Mesendoderm (in vitro differentiated cells): ENCODE results near the gene DNASE1L3.

Source experiments
- DNase-seq: peaks from one replicate; pipeline ENCODE4 v3.0.0; 2013
- H2AK5ac ChIP-seq: 2 replicates; pipeline ENCODE4 v1.6.1; 2013; ENCODE audit warnings: low read length, inconsistent platforms
- H2BK120ac ChIP-seq: 2 replicates; pipeline ENCODE4 v1.6.1; 2013; ENCODE audit warnings: low read depth, mild to moderate bottlenecking, low read length, moderate library complexity, mixed read lengths
- H2BK15ac ChIP-seq: replicated peaks from 2 replicates; pipeline ENCODE4 v1.6.1; 2013; ENCODE audit warnings: low read depth, mild to moderate bottlenecking, moderate library complexity
- H2BK5ac ChIP-seq: 2 replicates; pipeline ENCODE4 v1.6.1; 2013; ENCODE audit warnings: low read length, inconsistent platforms
- H3K18ac ChIP-seq: 2 replicates; pipeline ENCODE4 v1.6.1; 2013; ENCODE audit warnings: mild to moderate bottlenecking, low read length, mixed read lengths
- H3K23ac ChIP-seq: one replicate; pipeline ENCODE4 v1.6.1; 2013; ENCODE audit warnings: low read length
- H3K27ac ChIP-seq: 2 replicates; pipeline ENCODE4 v1.5.1; 2013; ENCODE audit warnings: low read depth, mild to moderate bottlenecking, inconsistent platforms, low read length, moderate library complexity
- H3K27me3 ChIP-seq: 2 replicates; pipeline ENCODE4 v1.6.1; 2013; ENCODE audit warnings: low read length, control low read depth, mild to moderate bottlenecking, inconsistent platforms; ENCODE audit not compliant: insufficient read depth, poor library complexity
- H3K36me3 ChIP-seq: 2 replicates; pipeline ENCODE4 v1.6.1; 2013; ENCODE audit warnings: low read length, inconsistent platforms; ENCODE audit not compliant: control insufficient read depth, insufficient read depth
- H3K4ac ChIP-seq: one replicate; pipeline ENCODE4 v1.6.1; 2013; ENCODE audit warnings: low read depth, mild to moderate bottlenecking, low read length, moderate library complexity
- H3K4me1 ChIP-seq: 2 replicates; pipeline ENCODE4 v1.6.1; 2013; ENCODE audit warnings: low read depth, low read length, inconsistent platforms; ENCODE audit not compliant: control insufficient read depth
- H3K4me2 ChIP-seq: 2 replicates; pipeline ENCODE4 v1.6.1; 2013; ENCODE audit warnings: low read length
- H3K4me3 ChIP-seq: 2 replicates; pipeline ENCODE4 v1.5.1; 2013; ENCODE audit warnings: mild to moderate bottlenecking, low read length
- H3K56ac ChIP-seq: one replicate; pipeline ENCODE4 v1.6.1; 2013; ENCODE audit warnings: low read length
- H3K79me1 ChIP-seq: 2 replicates; pipeline ENCODE4 v1.6.1; 2013; ENCODE audit warnings: low read length, inconsistent platforms
- H3K79me2 ChIP-seq: 2 replicates; pipeline ENCODE4 v1.6.1; 2013; ENCODE audit warnings: mild to moderate bottlenecking, low read length; ENCODE audit not compliant: control insufficient read depth, insufficient read depth
- H3K9ac ChIP-seq: 2 replicates; pipeline ENCODE4 v1.6.1; 2013; ENCODE audit warnings: low read length, inconsistent platforms
- H4K5ac ChIP-seq: one replicate; pipeline ENCODE4 v1.6.1; 2013; ENCODE audit warnings: low read length
- H4K8ac ChIP-seq: one replicate; pipeline ENCODE4 v1.6.1; 2013; ENCODE audit warnings: low read depth, mild to moderate bottlenecking, control low read depth, low read length, moderate library complexity
- WGBS: extraction: QIAGEN DNeasy Blood & Tissue Kit; methylation state at CpG from one replicate; pipeline ENCODE4 v1.1.7; 2013; ENCODE audit warnings: low lambda C conversion rate, missing lambda C conversion rate; ENCODE audit not compliant: insufficient coverage; ENCODE audit errors: extremely low coverage; 5-methylcytosine and 5-hydroxymethylcytosine counted together

The DNASE1L3 gene

DNA sequence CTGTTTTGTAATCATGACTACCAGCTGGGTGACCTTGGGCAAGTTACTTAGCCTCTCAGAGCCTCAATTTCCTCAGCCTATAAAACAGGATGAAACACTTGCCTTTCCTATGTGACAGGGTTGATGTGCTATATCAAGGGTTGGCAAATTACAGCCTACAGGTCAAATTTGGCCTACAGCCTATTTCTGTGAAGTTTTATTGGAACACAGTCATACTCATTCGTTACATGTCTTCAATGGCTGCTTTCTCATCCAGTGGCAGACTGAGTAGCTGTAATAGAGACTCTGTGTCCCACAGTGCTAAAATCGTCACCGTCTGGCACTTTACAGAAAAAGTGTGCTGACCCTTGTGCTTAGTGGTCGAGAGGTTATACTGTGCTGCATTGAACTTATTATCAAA lies 43.4 kb upstream of the DNASE1L3 start:
- Histone ChIP-seq H3K27me3 (no peaks in the 10 kb centered on the region), H4K8ac (no peak overlapping the region), H3K79me2 (no peaks in the 10 kb centered on the region), H2BK120ac (no peak overlapping the region), H3K4me1 (peaks cover 1% of the 10 kb centered on the region), H3K79me1 (no peaks in the 10 kb centered on the region), H2BK5ac (no peak overlapping the region), H3K4ac (no peak overlapping the region), H3K56ac (no peak overlapping the region), H2BK15ac (no peak overlapping the region), H4K5ac (no peak overlapping the region), H3K23ac (no peak overlapping the region), H3K4me3 (no peak overlapping the region), H3K9ac (no peak overlapping the region), H3K27ac (no peak overlapping the region), H3K4me2 (no peak overlapping the region), H3K18ac (no peak overlapping the region), H3K36me3 (no peaks in the 10 kb centered on the region), H2AK5ac (no peak overlapping the region)
- no peak for DNase-seq
- WGBS, result no CpG with 5 or more reads among the region's 4 CpGs

DNA sequence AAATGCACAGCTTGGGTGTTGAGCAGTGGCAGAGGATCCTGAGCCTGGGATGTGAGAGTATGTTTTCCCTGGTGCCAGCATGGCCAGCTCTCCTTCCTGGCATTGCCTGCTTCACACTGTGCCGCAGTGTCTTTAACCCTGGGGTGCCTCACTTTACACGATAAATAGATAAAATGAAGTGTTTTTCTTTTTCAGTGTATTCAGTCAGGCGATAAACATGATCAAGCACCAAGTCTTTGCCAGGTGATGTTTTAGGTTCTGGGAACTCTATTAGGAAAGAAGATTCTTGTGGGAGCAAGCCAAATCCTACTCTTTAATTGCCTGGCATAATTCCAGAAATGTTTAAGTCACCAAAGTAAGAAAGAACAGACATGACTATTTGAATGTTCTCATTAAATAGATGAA lies 40.9 kb upstream of the DNASE1L3 start:
- peaks cover 1% of the 10 kb centered on the region for H3K4me1 ChIP-seq
- no peak overlapping the region for H3K4ac ChIP-seq
- H3K27me3 ChIP-seq, result no peaks in the 10 kb centered on the region
- DNase-seq, result no peak
- no peak overlapping the region for H3K23ac ChIP-seq
- H3K27ac ChIP-seq, result no peak overlapping the region
- no peak overlapping the region for H3K9ac ChIP-seq
- no peak overlapping the region for H3K4me2 ChIP-seq
- H2BK15ac ChIP-seq, result no peak overlapping the region
- H3K79me1 ChIP-seq, result no peaks in the 10 kb centered on the region
- H4K8ac ChIP-seq, result no peak overlapping the region
- H3K4me3 ChIP-seq, result no peak overlapping the region
- no CpG with 5 or more reads among the region's 3 CpGs for WGBS
- H3K36me3 ChIP-seq, result no peaks in the 10 kb centered on the region
- no peak overlapping the region for H3K18ac ChIP-seq
- H3K79me2 ChIP-seq, result no peaks in the 10 kb centered on the region
- no peak overlapping the region for H2BK5ac ChIP-seq
- no peak overlapping the region for H2AK5ac ChIP-seq
- no peak overlapping the region for H4K5ac ChIP-seq
- no peak overlapping the region for H3K56ac ChIP-seq
- no peak overlapping the region for H2BK120ac ChIP-seq

DNA sequence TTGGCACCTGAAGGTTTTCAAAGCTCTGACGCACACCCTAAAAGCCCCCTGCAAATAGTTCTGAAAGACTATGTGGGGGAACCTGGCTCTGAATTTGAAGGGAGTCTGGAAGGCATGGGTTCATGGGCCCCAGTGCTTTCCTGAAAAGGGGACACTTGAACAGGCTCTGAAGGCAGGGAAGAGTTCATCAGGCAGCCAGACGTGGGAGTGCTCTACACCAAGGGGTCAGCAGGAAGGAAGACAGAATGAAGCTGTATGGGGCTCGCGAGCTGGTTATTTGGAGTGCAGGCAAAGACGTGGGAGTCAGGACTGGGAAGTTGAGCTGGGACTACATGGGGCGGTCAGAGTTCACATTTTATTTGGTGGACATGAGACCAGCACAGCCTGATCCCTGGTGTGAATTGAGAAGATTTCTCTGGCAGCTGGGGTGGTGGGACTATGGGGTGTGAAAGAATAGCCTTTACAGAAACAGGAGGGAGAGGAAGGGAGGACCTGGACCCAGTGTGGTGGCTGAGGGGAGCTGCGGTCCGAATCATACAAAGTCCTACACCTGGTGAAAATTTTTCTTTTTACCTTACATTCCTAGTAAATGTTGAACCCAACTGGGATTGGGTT lies 39.4 kb upstream of the DNASE1L3 start:
- no peak overlapping the region for H3K27ac ChIP-seq
- H2BK120ac ChIP-seq, result no peak overlapping the region
- no peak overlapping the region for H3K18ac ChIP-seq
- no peaks in the 10 kb centered on the region for H3K79me1 ChIP-seq
- no peak overlapping the region for H3K23ac ChIP-seq
- H2AK5ac ChIP-seq, result no peak overlapping the region
- H3K56ac ChIP-seq, result peak overlapping the region; percentile 2
- H3K4ac ChIP-seq, result no peak overlapping the region
- no peak overlapping the region for H2BK15ac ChIP-seq
- H3K4me1 ChIP-seq, result peaks cover 6% of the 10 kb centered on the region
- no peak overlapping the region for H3K9ac ChIP-seq
- no peak overlapping the region for H2BK5ac ChIP-seq
- H3K36me3 ChIP-seq, result no peaks in the 10 kb centered on the region
- no CpG with 5 or more reads among the region's 8 CpGs for WGBS
- DNase-seq, result no peak
- H3K4me2 ChIP-seq, result no peak overlapping the region
- no peaks in the 10 kb centered on the region for H3K27me3 ChIP-seq
- H3K4me3 ChIP-seq, result no peak overlapping the region
- H3K79me2 ChIP-seq, result no peaks in the 10 kb centered on the region
- H4K5ac ChIP-seq, result no peak overlapping the region
- H4K8ac ChIP-seq, result no peak overlapping the region

DNA sequence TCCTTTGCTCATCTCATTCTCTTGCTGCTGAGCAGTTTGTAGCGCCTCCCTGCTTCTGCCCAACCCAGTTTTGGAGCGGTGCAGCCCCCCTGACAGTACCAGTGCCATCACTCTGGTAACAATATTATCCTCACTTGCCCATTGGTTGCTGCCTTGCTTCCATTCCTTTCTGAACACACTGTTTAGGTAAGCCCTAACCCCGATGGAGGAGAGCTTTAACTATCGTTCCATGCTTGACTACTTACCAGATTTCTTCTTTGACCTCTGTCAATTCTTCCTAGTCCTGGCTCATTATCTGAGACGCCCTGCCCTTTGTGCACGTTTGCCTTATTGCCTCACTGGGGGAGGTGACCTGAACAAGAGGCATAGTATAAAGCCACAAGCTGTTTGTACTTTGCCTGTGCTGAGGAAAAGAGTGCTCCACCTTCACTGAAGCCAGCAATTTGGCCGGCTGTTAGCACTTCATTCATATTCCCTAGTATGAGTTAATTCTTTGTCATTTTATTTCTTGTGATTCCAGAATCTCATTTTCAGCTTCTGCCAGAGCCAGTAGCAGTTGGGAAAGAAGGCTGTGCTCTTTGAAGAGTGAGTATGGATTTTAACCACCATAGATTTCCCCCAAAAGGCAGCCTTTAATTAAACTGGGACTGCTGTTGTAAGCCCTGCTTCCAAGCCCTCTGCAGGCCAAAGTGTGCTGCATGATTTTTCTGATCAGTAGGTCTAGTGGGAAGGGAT lies 38.8 kb upstream of the DNASE1L3 start:
- Histone ChIP-seq H3K79me2 (no peaks in the 10 kb centered on the region), H3K9ac (no peak overlapping the region), H3K4me3 (no peak overlapping the region), H3K4me1 (peaks cover 6% of the 10 kb centered on the region), H2BK5ac (no peak overlapping the region), H3K27ac (no peak overlapping the region), H4K8ac (no peak overlapping the region), H3K27me3 (no peaks in the 10 kb centered on the region), H2BK120ac (no peak overlapping the region), H3K56ac (no peak overlapping the region), H3K4me2 (no peak overlapping the region), H2BK15ac (no peak overlapping the region), H3K36me3 (no peaks in the 10 kb centered on the region), H3K23ac (no peak overlapping the region), H3K4ac (no peak overlapping the region), H3K79me1 (no peaks in the 10 kb centered on the region), H4K5ac (no peak overlapping the region), H3K18ac (no peak overlapping the region), H2AK5ac (no peak overlapping the region)
- no CpG with 5 or more reads among the region's 7 CpGs for WGBS
- DNase-seq, result peak; percentile 45

DNA sequence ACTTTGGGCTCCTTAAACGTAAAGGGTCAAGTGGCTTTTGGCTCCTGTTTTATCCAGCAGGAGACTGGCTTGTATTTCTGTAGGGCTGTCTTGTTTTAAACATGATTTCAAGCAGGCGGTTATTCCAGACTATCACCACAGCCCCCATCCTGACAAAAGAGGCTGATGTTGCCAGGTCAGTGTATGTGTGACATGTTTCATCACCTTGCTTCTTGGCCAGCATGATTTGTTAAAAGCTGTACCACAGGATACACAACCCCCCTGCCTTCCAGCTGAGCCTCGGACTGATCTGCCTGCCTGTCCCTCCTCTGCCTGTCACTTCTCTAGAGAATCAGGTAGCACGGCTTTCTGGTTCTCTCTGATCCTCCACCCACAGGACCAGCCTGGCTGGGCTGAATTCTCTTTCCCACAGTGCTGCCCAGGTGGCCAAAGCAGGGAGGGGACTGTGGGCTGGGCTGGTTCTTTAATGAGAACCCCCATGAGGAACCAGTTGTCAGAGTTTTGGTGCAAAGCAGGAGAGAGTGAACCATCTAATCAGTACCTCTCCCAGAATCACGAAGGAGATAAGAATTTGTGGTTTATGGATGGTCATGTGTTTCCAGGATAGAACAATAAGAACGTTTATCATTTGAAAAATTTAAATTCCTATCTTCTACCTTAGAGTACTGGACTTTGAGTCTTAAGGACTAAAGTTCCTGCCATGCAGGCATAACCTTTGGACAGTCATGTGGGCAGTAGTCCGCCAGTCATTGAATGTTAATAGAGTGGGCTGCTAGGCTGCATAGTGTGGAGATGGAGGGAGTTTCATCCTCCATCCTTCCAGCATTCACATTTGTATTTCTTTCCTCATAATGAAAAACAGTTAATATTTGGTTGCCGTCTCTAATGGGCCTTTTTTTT lies 35.6 kb upstream of the DNASE1L3 start:
- Histone ChIP-seq H3K79me2 (no peaks in the 10 kb centered on the region), H3K9ac (no peak overlapping the region), H3K27me3 (no peaks in the 10 kb centered on the region), H2BK120ac (no peak overlapping the region), H4K8ac (no peak overlapping the region), H3K56ac (peak overlapping the region; percentile 20), H3K79me1 (no peaks in the 10 kb centered on the region), H3K27ac (no peak overlapping the region), H3K23ac (no peak overlapping the region), H2BK5ac (no peak overlapping the region), H2AK5ac (no peak overlapping the region), H3K4me1 (peaks cover 6% of the 10 kb centered on the region), H3K4me2 (no peak overlapping the region), H3K4me3 (no peak overlapping the region), H2BK15ac (no peak overlapping the region), H4K5ac (no peak overlapping the region), H3K18ac (no peak overlapping the region), H3K4ac (no peak overlapping the region), H3K36me3 (no peaks in the 10 kb centered on the region)
- no peak for DNase-seq
- WGBS, result no CpG with 5 or more reads among the region's 8 CpGs
